ENCODE results near the gene SLC25A26. TPM values are rescaled to one million over a fixed set of nuclear protein-coding genes. Genes with fewer than 3 reads are reported as not detected.
"Not testable (repeated sequence)": the region's sequence is repeated elsewhere in the genome, so short reads cannot be mapped to it uniquely, and the experiment has no call there.

The SLC25A26 gene
- total RNA-seq, 4 donors from 2014 or later = 20.1 to 44.4 (median 23.2) TPM

DNA sequence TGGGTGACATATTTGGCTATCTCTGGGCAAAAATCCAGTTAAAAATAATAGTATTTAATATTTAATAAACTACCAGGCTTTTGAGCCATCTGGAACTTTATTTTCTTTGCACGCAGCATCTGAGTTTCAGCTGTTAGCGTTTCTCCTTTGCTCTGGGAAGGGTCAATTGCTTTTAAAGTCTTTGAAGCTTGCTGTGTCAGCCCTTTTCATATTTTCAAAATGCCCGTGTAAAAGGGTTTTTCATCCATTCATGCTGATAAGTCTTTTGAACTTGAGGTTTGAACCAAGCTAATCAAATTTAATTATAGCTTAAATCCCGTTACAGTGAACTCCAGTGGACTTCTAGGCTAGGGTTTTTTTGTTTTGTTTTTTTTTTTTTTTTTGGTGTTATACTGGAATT is 79.1 kb downstream of the SLC25A26 start:
- Histone ChIP-seq H3K4me3 (no peak overlapping the region), H3K27me3 (no peaks in the 10 kb centered on the region), H3K9me3 (no peaks in the 10 kb centered on the region), H3K36me3 (no peaks in the 10 kb centered on the region), H3K27ac (no peak overlapping the region), H3K4me1 (peaks cover 0 to 35% (median 6%) of the 10 kb centered on the region in 4 donors)
- TF ChIP-seq POLR2A (IDR thresholded peaks at IDR 0.05) (no peak), CTCF (IDR thresholded peaks at IDR 0.05) (no peak), EP300 (IDR thresholded peaks at IDR 0.05) (no peak)
- no peak for DNase-seq (ENCODE audit: low spot score in 2 of 2)
- 48 to 58% methylated on average over 4 of the region's 4 CpGs for WGBS, 2 donors

- Histone ChIP-seq H3K36me3 (no peaks in the 10 kb centered on the region), H3K4me1 (peaks cover 0 to 30% (median 6%) of the 10 kb centered on the region in 4 donors), H3K4me3 (no peak overlapping the region), H3K27me3 (no peaks in the 10 kb centered on the region), H3K27ac (peak overlapping the region in 1 of 4 donors; percentile 68), H3K9me3 (no peaks in the 10 kb centered on the region)
- 88 to 94% methylated on average over 3 of the region's 3 CpGs for WGBS, 2 donors
- DNase-seq (ENCODE audit: low spot score in 2 of 2) = no peak
- TF ChIP-seq EP300 (IDR thresholded peaks at IDR 0.05) (no peak), POLR2A (IDR thresholded peaks at IDR 0.05) (no peak), CTCF (IDR thresholded peaks at IDR 0.05) (no peak)
Measured at GRCh38 chr3:66302288-66302687, 81.5 kb downstream of the SLC25A26 start.

DNA sequence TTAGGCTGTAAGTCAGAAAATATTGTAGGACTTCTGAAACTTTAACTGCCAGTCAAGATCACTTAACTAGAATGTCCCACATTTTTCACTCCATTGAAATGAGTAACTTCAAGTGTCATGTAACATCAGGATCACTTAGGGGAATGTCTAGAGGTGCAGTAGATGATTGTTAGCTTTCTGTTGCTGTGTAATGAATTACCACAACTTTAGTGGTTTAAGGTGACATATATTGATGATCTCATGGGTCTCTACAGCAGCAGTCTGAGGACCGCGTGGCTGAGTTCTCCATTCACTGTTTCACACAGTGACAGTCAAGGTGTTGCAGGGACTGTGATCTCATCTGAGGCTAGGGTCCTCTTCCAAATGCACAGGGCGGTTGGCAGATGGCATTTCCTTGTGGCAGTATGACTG is 82.7 kb downstream of the SLC25A26 start:
- Histone ChIP-seq H3K4me1 (peaks cover 0 to 18% (median 0%) of the 10 kb centered on the region in 4 donors), H3K36me3 (no peaks in the 10 kb centered on the region), H3K27me3 (no peaks in the 10 kb centered on the region), H3K4me3 (no peak overlapping the region), H3K27ac (peak overlapping the region in 1 of 4 donors; percentile 68), H3K9me3 (no peaks in the 10 kb centered on the region)
- no peak for DNase-seq (ENCODE audit: low spot score in 2 of 2)
- no peak for TF ChIP-seq CTCF (IDR thresholded peaks at IDR 0.05)
- no peak for TF ChIP-seq EP300 (IDR thresholded peaks at IDR 0.05)
- no peak for TF ChIP-seq POLR2A (IDR thresholded peaks at IDR 0.05)
- WGBS, 2 donors = 93 to 98% methylated on average over 3 of the region's 3 CpGs

GRCh38 chr3:66304293-66304692 is 83.5 kb downstream of the SLC25A26 start:
- WGBS, 2 donors = 87 to 89% methylated on average over 3 of the region's 3 CpGs
- DNase-seq (ENCODE audit: low spot score in 2 of 2) = no peak
- peak overlapping the region in 1 of 4 donors; percentile 31 for H3K27ac ChIP-seq
- no peak for TF ChIP-seq POLR2A (IDR thresholded peaks at IDR 0.05)
- TF ChIP-seq EP300 (IDR thresholded peaks at IDR 0.05) = no peak
- no peak for TF ChIP-seq CTCF (IDR thresholded peaks at IDR 0.05)
- H3K27me3 ChIP-seq = no peaks in the 10 kb centered on the region
- no peaks in the 10 kb centered on the region for H3K9me3 ChIP-seq
- no peaks in the 10 kb centered on the region for H3K36me3 ChIP-seq
- no peak overlapping the region for H3K4me3 ChIP-seq
- H3K4me1 ChIP-seq = peaks cover 0 to 16% (median 0%) of the 10 kb centered on the region in 4 donors

DNA sequence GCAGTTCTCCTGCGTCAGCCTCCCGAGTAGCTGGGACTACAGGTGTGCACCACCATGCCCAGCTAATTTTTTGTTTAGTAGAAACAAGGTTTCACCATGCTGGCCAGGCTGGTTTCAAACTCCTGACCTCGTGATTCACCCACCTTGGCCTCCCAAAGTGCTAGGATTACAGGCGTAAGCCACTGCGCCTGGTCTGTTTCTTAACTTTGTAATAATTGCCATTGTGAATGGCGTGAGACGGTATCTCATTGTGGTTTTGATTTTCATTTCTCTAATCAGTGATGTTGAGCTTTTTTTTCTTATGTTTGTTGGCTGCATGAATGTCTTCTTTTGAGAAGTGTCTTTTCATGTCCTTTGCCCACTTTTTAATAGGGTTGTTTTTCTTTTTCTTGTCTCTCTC is 85.3 kb downstream of the SLC25A26 start:
- H3K36me3 ChIP-seq; H3K27me3 ChIP-seq; H3K27ac ChIP-seq; DNase-seq (ENCODE audit: low spot score in 2 of 2); H3K4me3 ChIP-seq; H3K9me3 ChIP-seq; H3K4me1 ChIP-seq: not testable (repeated sequence)
- WGBS, 2 donors = 94 to 97% methylated on average over 7 of the region's 7 CpGs

GRCh38 chr3:66306991-66307390 is 86.2 kb downstream of the SLC25A26 start:
- not testable (repeated sequence) for H3K4me1 ChIP-seq; H3K27ac ChIP-seq; H3K36me3 ChIP-seq; H3K4me3 ChIP-seq; H3K27me3 ChIP-seq; DNase-seq (ENCODE audit: low spot score in 2 of 2)
- H3K9me3 ChIP-seq = peaks cover 0 to 17% (median 2%) of the 10 kb centered on the region in 4 donors
- WGBS, 2 donors = 73 to 75% methylated on average over 4 of the region's 4 CpGs

Measured in tibial nerve (tissue), 4 donors.